ENCODE data around the gene NINJ2.

NINJ2 gene

DNA sequence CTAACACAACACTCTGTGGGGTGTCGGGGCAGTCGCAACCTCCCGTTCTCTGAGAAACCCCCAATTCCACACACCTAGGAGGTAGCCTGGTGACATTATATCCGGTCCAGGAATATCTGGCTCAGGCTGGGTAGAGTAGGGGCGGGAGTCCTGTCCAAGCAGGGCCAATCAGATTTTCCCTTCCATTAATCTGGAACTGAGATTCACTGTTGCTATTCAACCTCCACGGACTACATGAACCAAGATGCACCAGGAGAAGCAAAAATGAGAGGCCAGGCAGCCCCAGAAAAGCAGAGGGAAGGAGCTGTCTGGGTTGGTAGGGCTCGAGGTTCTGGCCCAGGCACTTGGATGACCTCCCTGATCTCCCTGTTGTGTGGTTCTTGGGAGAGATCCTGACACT, 51.0 kb downstream of the NINJ2 start:
- DNase-seq, result no peak

DNA sequence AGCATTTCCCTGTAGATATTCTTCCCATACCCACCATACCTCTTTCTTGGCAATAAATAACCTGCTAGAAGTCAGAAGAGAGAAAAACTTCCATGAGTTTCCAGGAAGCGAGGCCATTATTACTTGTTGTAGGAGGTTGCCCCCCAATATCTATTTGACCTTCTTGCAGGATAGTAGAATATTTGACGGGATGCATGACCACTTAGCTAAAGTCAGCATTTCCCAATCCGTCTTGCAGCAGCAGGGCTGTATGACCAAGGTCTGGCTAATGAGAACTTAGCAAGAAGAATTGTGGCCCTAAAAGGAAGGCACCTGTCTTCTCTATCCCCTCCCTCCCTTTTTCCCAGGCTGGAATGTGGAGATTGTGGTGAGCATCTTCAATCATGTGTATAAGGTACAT, 51.5 kb downstream of the NINJ2 start:
- DNase-seq, result no peak

DNA sequence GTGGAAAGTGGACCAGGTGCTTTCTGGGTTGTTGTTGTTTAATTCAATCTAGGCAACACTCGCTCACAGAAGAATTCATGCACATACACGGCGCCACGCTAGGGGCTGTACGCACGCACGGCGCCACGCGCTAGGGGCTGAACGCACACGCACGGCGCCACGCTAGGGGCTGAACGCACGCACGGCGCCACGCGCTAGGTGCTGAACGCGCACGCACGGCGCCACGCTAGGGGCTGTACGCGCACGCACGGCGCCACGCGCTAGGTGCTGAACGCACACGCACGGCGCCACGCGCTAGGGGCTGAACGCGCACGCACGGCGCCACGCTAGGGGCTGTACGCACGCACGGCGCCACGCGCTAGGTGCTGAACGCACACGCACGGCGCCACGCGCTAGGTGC, 54.3 kb downstream of the NINJ2 start:
- DNase-seq, result no peak

DNA sequence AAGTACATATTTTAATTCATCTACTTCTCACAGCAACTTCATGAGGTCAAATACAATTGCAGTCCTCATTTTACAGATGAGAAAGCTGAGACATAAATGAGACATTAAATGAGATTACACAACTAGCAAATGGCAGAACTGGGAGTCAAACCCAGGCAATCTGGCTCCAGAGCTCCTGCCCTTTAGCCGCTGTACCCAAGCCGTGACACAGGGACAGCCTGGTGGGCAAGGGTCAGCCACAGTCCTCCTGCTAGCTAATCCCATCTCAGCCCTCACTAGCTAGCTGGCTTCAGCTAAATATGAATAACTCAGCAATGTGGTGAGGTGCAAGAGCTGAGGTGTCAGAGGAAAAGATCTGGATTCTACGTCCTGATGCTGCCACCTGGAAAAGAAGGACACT, 54.8 kb downstream of the NINJ2 start:
- no peak for DNase-seq

DNA sequence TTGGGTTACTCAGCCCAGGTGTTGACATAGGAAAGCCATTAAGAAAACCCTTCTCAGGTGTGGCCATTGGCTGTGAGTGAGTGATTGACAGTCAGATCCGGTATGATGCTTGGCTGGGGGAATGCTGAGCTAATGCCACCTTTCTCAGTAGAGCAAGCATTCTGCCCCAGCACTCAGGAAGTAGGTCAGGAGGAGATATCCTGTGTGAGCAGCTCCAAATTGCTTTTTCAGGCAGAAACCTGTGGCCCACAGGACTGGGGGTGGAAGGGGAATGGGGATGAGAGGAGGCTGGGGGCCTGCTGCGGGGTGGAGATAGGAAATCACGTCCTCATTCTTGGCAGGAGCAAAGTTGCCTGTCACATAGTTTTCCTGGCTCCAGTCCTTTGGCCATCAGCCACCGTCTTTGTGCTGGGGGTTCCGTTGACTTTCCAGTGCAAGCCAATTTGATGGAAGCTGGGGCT, 55.7 kb downstream of the NINJ2 start:
- no peak for DNase-seq

DNA sequence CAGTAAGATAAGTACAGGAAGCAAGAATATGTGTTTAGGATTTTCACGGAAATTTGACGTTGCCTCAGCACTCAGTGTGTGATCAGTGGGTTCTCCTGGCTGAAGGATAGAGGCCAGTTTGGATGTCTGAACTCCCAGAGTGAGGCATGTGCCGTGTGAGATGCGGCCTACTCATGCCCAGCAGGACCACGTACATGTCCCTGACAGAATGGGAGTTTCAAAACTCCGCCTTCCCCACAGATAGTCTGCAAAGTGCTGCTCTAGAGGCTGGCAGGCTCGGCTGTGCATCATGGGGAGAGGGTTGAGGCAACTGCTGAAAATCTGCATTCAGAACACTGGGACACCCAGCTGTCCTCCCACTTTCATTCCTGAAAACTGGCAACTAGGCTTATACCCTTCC, 58.3 kb downstream of the NINJ2 start:
- DNase-seq, result no peak

DNA sequence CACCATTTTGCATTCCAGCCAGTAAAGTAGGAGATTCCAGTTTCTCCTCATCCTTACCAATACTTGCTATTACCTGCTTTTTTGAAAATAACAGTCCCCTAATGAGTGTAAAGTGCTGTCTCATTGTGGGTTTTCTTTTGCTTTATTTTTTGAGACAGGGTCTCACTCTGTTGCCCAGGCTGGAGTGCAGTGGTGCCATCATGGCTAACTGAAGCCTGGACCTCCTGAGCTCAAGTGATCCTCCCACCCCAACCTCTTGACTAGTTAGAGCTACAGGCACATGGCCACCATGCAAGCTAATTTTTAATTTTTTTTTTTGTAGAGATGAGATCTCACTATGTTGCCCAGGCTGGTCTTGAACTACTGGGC, 60.6 kb downstream of the NINJ2 start:
- no peak for DNase-seq

DNA sequence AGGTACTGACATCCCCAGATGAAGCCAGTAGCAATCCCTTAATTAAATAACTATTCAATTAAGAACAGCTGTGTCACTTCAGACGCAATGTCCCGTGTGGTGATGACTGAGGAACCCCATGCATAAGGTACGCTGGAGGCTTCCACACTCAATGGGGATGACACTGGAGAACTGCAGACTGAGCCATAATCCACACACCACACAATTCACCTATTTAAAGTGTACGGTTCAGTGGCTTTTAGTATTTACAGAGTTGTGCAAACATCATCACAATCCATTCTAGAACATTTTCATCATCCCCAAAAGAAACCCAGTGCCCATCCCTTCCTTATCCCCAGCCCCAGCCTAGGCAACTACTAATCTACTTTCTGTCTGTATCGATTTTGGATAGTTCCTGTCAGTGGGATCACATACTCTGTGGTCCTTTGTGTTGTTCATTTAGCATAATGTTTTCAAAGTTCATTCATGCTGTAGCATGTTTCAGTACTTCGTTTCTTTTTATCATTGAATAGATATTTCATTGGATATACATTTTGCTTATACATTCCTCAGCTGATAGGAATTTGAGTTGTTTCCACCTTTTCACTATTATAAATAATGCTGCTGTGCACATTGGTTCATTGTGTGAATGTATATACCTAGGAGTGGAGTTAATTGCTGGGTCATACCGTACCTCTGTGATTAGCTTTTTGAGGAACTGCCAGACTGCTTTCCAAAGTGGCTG, 61.1 kb downstream of the NINJ2 start:
- no peak for DNase-seq

DNA sequence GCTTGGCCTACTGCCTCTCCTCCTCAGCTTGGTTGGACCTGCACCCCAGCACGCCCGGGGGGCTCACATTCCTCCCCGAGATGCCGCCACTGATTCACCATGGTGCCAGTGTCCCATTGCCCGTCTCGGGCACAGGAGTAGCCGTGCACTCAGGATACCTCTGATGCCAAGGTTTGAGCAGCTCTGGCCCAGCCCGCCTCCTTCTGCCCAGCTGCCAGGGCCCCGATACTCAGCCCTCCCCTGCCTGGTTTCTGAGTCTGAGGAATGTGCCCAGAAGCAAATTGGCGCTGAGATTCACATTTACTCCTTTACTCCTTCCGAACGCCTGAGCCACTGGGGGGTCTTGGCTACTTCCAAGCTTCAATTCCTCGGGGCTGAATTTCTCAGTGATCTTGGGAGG, 63.5 kb downstream of the NINJ2 start:
- DNase-seq, result no peak

DNA sequence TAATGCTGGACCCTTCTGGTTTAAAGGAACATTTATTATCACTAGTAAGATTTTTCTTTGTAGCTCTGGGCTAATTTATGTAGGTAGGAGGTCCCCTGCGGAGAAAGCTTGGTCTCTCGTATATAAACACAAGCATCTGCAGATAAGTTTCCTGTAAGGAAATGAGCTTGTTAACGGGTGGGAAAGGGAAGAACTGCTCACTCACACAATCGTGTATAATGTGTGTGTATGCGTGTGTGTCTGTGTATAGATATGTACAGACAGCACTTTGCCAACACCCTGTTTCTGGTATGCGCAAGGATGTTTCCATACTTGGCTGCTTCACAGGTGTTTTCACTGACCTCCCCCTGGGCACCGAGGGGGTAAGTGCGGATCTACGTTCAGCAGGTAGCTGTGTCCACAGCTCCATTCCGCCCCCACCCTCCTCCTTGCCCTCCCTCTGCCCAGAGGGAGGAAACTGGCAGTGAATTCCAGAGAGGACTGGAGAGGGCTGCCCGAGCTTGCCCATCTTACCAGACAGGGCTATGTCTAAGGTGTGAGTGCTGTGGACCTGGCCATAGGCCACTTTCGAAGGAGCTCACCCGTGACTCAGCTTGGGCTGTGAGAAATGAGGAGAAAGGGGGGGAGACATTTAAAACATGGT, 65.2 kb downstream of the NINJ2 start:
- DNase-seq, result no peak

DNA sequence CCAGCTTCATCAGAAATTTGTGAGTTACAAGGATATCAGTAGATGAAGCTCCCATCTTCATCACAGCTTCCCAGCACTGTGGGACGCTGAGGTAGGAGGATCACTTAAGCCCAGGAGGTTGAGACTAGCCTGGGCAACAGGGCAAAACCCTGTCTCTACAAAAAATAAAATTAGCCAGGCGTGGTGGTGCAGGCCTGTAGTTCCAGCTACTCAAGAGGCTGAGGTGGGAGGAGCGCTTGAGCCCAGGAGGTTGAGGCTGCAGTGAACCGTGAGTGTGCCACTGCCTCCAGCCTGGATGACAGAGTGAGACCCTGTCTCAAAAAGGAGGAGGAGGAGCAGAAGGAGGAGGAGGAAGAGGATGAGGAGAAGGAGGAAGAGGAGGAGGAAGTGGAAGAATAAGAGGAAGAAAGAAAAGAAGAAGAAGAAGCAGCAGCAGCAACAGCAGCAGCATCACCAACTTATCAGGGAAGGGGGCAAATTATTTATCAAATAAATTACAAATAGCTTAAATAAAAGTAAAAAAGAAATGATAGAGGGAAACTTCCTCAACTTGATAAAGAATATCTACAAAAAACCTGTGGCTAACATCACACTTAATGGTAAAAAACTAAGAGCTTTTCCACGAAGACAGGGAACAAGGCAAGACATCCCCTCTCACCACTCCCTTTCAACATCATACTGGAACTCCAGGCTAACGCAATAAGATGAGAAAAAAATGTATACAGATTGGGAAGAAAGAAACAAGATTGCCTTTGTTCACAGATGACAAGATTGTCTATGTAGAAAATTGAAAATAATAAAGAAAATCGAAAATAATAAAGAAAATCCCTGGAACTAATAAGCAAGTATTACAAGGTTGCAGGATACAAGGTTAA, 69.6 kb downstream of the NINJ2 start:
- DNase-seq, result no peak

DNA sequence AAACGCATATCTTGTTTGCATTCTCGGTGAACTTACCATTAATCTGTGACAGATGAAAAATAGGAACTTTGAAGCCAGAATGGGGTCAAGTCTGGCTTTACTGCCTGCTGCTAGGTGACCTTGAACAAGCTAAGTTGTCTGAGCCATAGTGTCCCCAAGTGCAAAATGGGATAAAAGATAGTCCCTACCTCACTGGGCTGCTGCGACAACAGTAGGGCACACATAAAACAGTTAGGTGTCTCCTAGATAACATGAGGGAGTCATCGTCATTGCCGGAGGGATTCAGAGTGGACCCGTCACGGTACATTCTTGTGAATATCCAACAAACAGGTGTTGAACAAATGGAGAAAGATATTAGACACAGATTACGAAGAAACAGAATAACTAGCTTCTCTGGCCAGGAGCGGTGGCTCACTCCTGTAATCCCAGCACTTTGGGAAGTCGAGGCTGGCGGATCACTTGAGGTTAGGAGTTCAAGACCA, 71.2 kb downstream of the NINJ2 start:
- no peak for DNase-seq

DNA sequence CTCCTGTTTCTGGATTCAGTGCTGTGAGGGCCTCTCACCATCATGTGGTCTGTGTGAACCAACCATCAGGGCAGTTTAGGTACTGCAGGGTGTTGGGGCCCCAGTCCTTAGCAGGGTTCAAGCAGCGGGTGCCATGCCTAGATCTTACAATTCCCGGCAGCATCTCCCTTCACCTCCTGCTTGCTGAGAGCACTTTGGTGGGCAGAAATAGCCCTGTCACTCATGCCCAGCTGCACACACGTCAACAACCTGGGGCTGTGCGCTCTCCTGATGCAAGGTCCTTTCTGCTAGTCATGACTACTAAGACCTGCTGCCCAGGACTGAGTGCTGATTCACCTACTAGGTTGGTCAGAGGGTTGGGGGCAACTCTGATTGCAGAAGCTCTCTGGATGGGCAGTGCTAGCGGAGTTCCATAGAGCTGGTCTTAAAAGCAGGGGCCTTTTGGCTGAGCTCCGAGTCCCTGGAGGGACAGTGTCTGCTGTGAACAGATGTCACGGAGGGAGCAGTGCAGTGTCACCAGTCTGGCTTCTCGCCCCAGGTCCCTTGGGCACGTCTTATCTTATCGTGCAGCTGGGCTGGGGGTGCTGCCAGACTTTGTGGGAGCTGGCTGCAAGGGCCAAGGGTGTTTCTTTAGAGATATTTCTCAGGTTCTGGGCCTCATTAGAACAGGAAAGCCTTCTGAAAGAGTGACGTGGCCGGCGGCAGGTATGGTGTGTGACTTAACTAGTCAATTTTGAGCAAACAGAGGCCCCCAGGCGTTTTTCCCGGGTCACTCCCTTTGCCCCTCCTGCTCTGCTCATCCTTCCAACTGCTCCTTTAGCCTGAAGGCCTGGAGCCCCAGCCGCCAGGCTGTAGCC, 71.8 kb downstream of the NINJ2 start:
- no peak for DNase-seq

DNA sequence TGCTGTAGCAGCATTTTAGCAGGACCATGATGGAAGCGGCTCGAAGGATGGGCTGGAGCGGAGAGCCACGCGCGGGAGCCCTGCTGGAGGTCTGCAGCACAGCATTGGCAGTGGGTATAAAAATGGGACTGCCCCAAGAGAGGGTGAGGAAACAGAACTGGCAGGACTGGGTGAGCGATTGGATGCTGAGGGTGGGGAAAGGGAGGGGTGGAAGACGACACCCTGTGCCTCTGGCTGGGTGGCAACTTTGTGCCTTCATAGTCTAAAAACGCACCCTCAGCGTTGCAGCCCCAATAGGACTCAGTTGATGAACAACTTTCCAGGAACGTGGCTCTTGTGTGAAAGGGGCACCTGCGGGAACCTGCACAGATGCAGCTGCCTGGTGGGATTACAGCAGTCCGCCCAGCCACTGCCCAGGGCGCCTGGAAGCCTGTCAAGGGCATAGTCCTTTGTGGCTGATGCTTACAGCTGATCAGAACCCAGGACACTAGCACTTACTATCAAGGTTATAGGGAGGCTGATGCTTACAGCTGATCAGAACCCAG, 73.0 kb downstream of the NINJ2 start:
- no peak for DNase-seq

DNA sequence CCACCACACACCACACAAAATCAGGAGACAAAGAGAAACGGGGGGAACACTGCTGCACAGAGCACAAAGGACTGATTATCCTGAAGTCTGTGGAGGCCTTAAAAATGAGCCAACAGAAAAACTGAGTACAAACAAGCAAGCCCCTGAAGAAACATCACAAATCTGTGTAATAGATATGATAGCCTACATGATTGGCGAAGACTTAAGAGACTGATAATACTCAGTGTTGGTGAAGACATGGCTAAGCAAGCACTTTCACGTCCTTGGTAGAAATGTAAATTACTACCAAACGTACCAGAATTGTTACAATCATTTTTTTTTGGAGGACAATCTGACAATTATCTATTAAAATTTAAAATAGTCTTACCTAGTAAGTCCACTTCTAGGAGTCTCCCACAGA, 74.6 kb downstream of the NINJ2 start:
- no peak for DNase-seq

DNA sequence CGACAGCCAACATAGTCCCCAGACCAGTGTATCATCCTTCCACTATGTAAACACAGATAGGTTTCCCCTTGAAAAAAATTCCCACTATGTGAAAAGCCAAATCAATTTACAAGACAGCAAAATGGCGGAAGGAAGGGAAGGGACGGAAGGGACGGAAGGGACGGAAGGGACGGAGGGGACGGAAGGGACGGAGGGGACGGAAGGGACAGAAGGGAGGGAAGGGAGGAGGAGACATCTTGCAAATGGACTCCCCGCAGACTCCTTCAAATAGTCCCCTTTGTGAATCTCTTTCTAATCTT, 75.3 kb downstream of the NINJ2 start:
- no peak for DNase-seq

DNA sequence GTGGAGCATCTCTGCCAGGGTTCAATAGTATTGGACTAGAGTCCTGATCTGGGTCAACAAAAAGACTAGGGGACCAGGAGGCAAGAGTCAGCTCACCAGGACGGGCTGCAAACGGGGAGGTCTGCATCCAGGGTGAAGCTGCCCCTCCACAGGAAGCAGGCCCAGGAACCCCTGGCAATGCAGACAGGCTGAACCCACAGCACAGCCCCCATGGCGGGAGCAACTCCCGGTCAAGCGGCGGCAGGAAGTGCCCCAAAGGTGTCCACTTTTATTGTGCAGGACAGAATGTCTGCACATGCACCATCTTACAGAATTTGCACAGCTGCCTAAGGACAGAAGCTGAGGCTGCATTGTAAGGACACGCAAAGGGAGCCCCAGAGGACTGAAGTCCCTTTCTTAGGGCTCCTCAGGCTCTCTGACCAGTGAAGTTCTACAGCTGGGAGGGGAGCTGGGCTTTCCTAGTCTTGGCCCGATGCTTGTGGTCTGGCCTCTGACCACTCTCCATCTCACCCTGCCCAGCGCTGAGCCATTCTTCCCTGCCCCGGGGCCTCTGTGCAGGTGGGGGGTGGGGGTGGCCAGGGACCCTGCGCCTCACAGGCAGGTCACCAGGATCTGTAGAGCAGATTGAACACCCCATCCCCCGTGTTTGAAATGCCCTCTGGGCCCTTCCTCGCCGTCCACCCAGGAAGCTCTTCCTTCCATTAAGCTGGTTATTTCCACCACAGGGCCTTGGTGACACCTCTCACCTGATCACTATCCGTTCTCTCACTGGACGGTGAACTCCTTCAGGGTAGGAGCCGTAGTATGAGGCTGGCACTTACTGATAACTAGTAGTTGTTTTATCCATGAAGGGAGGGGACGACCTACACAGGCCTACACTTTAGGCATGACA, 75.9 kb downstream of the NINJ2 start:
- DNase-seq, result no peak

DNA sequence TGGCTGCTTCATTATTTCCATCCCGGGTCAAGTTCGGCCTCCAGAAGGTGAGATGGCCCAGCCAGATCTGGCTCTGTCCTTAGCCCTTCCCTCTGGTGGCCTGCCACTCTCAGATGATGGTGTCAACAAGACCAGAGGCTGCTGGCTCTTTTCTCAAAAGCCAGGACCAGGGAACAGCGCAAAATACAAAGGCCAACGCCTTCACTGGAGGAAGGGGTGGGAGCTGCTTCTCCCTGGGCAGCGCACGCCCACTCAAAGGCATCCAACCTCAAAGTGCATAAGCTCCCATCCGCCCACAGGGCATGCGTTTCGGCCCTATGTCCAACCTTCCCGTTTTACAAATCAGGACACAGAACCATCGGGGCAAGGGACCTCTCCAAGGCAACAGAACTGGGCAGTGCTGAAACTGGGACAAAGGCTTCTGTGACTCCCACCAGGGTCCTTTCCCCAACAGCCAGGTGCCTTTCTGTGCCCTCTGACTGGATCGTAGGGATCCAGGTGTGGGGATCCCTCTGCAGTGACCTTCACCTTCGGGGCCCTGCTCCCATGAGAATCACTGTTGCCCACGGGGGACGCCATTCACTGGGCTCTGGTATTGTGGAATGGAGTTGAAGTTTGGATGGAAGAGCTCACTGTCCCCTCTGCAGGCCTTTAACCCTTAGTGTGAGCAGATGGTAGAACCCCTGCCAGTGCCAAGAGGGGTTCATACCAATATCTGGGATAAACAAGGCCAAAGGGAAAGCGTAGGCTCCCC, 76.8 kb downstream of the NINJ2 start:
- DNase-seq, result no peak

DNA sequence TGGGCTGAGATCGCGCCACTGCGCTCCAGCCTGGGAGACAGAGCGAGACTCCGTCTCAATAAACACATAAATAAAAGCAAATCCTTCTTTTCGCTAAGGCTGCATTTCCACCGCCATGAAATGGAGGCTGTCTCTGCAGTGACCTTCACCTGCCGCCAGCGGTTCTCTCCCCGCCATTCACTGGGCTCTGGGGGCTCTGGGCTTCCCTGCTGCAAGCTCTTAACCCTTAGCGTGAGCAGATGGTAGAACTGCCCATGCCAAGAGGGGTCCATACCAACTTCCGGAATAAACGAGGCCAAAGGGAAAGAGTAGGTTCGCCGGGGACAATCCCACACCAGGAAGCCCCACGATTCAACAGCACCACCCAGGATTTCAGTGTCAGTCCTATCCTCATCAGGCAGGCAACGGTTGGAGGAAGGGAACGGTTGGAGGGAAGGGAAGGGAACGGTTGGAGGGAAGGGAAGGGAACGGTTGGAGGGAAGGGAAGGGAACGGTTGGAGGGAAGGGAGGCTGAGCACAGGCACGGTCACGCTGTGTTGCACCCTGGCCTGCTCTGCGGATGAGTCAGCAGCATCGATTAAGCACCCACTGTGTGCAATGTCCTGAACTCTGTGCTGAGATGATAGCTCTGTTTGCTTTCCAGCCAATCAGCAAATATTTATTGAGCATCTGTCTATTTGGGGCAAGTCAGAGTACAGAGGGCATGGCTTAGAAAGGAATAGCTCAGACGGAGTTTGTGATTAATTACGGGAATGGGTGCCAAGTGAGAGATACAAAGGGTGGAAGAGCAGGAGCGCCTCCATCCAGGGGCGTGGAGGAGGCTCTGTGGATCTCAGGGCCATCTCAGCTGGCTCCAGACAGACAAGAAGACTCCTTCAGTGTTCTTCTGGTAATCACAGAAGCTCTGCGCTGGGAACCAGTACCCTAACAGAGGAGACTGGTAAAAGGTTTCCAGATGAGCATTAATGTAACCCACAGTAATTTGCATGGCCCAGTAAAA, 77.9 kb downstream of the NINJ2 start:
- no peak for DNase-seq

Data from activated effector memory CD4-positive, alpha-beta T cell treated with anti-CD3 and anti-CD28 coated beads, Interleukin-2, amount 50 U/mL, for 16 hours (primary cell).